ENCODE data around the gene SOD3.

DNA sequence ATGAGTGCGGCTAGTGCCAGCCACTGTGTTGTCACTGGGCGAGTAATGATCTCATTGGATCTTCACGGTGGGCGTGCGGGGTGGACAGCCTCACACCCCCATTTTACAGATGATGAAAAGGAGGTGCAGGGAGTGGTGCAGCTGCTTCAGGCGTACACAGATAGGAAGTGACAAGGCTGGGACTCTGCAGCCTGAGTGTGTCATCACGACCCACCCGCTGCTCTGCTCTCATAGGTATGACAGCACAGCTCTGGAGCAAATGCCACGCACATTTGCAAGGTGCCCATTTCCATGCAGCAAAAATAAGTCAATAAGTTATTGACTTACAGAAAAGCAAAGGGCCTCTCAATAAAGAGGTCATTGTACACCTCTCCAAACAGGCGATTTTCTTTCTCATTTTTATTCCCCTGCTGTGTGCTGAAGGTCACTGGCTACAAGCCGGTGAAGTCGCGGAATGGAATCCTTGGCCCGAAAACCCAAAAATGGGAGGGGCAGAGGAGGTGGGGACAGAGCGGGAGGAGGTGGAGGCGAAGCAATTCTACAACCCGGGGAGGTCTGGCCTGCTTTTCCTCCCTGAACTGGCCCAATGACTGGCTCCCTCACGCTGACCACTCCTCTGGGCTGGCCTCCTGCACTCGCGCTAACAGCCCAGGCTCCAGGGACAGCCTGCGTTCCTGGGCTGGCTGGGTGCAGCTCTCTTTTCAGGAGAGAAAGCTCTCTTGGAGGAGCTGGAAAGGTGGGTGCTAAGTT, at the start of gene SOD3:
- TF ChIP-seq, protein P1, sequence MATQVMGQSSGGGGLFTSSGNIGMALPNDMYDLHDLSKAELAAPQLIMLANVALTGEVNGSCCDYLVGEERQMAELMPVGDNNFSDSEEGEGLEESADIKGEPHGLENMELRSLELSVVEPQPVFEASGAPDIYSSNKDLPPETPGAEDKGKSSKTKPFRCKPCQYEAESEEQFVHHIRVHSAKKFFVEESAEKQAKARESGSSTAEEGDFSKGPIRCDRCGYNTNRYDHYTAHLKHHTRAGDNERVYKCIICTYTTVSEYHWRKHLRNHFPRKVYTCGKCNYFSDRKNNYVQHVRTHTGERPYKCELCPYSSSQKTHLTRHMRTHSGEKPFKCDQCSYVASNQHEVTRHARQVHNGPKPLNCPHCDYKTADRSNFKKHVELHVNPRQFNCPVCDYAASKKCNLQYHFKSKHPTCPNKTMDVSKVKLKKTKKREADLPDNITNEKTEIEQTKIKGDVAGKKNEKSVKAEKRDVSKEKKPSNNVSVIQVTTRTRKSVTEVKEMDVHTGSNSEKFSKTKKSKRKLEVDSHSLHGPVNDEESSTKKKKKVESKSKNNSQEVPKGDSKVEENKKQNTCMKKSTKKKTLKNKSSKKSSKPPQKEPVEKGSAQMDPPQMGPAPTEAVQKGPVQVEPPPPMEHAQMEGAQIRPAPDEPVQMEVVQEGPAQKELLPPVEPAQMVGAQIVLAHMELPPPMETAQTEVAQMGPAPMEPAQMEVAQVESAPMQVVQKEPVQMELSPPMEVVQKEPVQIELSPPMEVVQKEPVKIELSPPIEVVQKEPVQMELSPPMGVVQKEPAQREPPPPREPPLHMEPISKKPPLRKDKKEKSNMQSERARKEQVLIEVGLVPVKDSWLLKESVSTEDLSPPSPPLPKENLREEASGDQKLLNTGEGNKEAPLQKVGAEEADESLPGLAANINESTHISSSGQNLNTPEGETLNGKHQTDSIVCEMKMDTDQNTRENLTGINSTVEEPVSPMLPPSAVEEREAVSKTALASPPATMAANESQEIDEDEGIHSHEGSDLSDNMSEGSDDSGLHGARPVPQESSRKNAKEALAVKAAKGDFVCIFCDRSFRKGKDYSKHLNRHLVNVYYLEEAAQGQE (IDR thresholded peaks at IDR 0.05; ENCODE audit: insufficient read depth in 1 of 2, low read depth in 2 of 2, low read length in 2 of 2): no peak
- TF ChIP-seq POLR2AphosphoS5 (IDR thresholded peaks at IDR 0.05; ENCODE audit: low read depth, low read length): no peak
- no peak for TF ChIP-seq SIN3A (IDR thresholded peaks at IDR 0.05; ENCODE audit: borderline replicate concordance, insufficient read depth, low read length)
- no peak for TF ChIP-seq TAF1 (IDR thresholded peaks at IDR 0.05; ENCODE audit: borderline replicate concordance, insufficient read depth, low read length)

Measured in PFSK-1 (cell line).